H9 (cell line): ENCODE results near the gene TRMT2A. TPM values are rescaled to one million over a fixed set of nuclear protein-coding genes. Genes with fewer than 3 reads are reported as not detected.

Experiments
- DNase-seq: peaks from one replicate; pipeline ENCODE4 v3.0.0-alpha.2; 2017
- H2AFZ ChIP-seq: one replicate; pipeline ENCODE4 v1.6.1; 2013; ENCODE audit warnings: mild to moderate bottlenecking, low read length, control low read depth, moderate library complexity
- H2AK5ac ChIP-seq: 2 replicates; pipeline ENCODE4 v1.6.1; 2013; ENCODE audit warnings: low read length, control low read depth, mixed read lengths; ENCODE audit not compliant: insufficient read length
- H2BK120ac ChIP-seq: one replicate; pipeline ENCODE4 v1.6.1; 2013; ENCODE audit warnings: low read depth, mild to moderate bottlenecking, low read length, control low read depth, inconsistent platforms; ENCODE audit not compliant: poor library complexity, severe bottlenecking
- H2BK12ac ChIP-seq: 2 replicates; pipeline ENCODE4 v1.6.1; 2013; ENCODE audit warnings: low read length, control low read depth, mixed read lengths, low read depth; ENCODE audit not compliant: insufficient read length
- H2BK15ac ChIP-seq: 2 replicates; pipeline ENCODE4 v1.6.1; 2013; ENCODE audit warnings: low read depth, low read length, control low read depth
- H2BK20ac ChIP-seq: one replicate; pipeline ENCODE4 v1.6.1; 2013; ENCODE audit warnings: low read depth, mild to moderate bottlenecking, low read length, control low read depth, inconsistent platforms; ENCODE audit not compliant: poor library complexity, severe bottlenecking
- H2BK5ac ChIP-seq: 2 replicates; pipeline ENCODE4 v1.6.1; 2013; ENCODE audit warnings: low read length, control low read depth, mixed read lengths; ENCODE audit not compliant: insufficient read length
- H3K14ac ChIP-seq: 2 replicates; pipeline ENCODE4 v1.6.1; 2013; ENCODE audit warnings: low read length, control low read depth; ENCODE audit not compliant: insufficient read depth
- H3K18ac ChIP-seq: 2 replicates; pipeline ENCODE4 v1.6.1; 2013; ENCODE audit warnings: low read depth, mild to moderate bottlenecking, mixed read lengths, low read length, control low read depth; ENCODE audit not compliant: insufficient read length
- H3K23ac ChIP-seq: 2 replicates; pipeline ENCODE4 v1.6.1; 2013; ENCODE audit warnings: low read length, control low read depth, mixed read lengths, low read depth; ENCODE audit not compliant: insufficient read length
- H3K23me2 ChIP-seq: 2 replicates; pipeline ENCODE4 v1.6.1; 2013; ENCODE audit warnings: low read depth, mild to moderate bottlenecking, mixed read lengths, low read length, control low read depth; ENCODE audit not compliant: insufficient read length, poor library complexity, severe bottlenecking
- H3K27ac ChIP-seq: 2 replicates; pipeline ENCODE4 v1.5.1; 2013; ENCODE audit warnings: low read length, control low read depth, mixed read lengths, low read depth; ENCODE audit not compliant: insufficient read length
- H3K27me3 ChIP-seq: 2 replicates; pipeline ENCODE4 v1.6.1; 2013; ENCODE audit warnings: low read length, control low read depth, inconsistent platforms; ENCODE audit not compliant: insufficient read depth
- H3K4ac ChIP-seq: 2 replicates; pipeline ENCODE4 v1.6.1; 2013; ENCODE audit warnings: low read depth, mild to moderate bottlenecking, control low read depth, inconsistent platforms, low read length, moderate library complexity
- H3K4me1 ChIP-seq: 2 replicates; pipeline ENCODE4 v1.6.1; 2013; ENCODE audit warnings: low read length, control low read depth, inconsistent platforms; ENCODE audit not compliant: insufficient read depth
- H3K4me2 ChIP-seq: 2 replicates; pipeline ENCODE4 v1.6.1; 2013; ENCODE audit warnings: low read length, control low read depth, mixed read lengths; ENCODE audit not compliant: insufficient read length, insufficient read depth
- H3K56ac ChIP-seq: 2 replicates; pipeline ENCODE4 v1.6.1; 2013; ENCODE audit warnings: low read depth, mild to moderate bottlenecking, mixed read lengths, low read length, control low read depth; ENCODE audit not compliant: insufficient read length
- H3K79me1 ChIP-seq: 2 replicates; pipeline ENCODE4 v1.6.1; 2013; ENCODE audit warnings: low read depth, mild to moderate bottlenecking, moderate library complexity, low read length, control low read depth, inconsistent platforms; ENCODE audit not compliant: insufficient read depth, poor library complexity, severe bottlenecking
- H3K79me2 ChIP-seq: 2 replicates; pipeline ENCODE4 v1.6.1; 2013; ENCODE audit warnings: low read length, control low read depth, inconsistent platforms; ENCODE audit not compliant: insufficient read depth
- H3K9ac ChIP-seq: 2 replicates; pipeline ENCODE4 v1.6.1; 2013; ENCODE audit warnings: low read length, control low read depth, mixed read lengths; ENCODE audit not compliant: insufficient read length; ENCODE audit errors: extremely low read depth
- H3K9me3 ChIP-seq: one replicate; pipeline ENCODE4 v1.6.1; 2013; ENCODE audit warnings: low read depth, low read length, inconsistent platforms; ENCODE audit not compliant: control insufficient read depth
- H3T11ph ChIP-seq: one replicate; pipeline ENCODE4 v1.6.1; 2013; ENCODE audit warnings: mild to moderate bottlenecking, low read length, control low read depth, inconsistent platforms
- H4K20me1 ChIP-seq: one replicate; pipeline ENCODE4 v1.6.1; 2013; ENCODE audit not compliant: control insufficient read depth, insufficient read length, insufficient read depth
- H4K5ac ChIP-seq: 2 replicates; pipeline ENCODE4 v1.6.1; 2013; ENCODE audit warnings: low read depth, mild to moderate bottlenecking, mixed read lengths, low read length, control low read depth; ENCODE audit not compliant: insufficient read length
- H4K8ac ChIP-seq: replicated peaks from 2 replicates; pipeline ENCODE4 v1.6.1; 2013; ENCODE audit warnings: low read length, control low read depth, mixed read lengths, low read depth; ENCODE audit not compliant: insufficient read length
- H4K91ac ChIP-seq: 2 replicates; pipeline ENCODE4 v1.6.1; 2013; ENCODE audit warnings: low read depth, mild to moderate bottlenecking, moderate library complexity, mixed read lengths, low read length, control low read depth; ENCODE audit not compliant: insufficient read length
- H3K27ac Mint-ChIP-seq, 3 experiments: 2 replicates in 2 of 3; 3 replicates in 1 of 3; pipeline ENCODE4 v1.8.0; 2020 to 2021; ENCODE audit warnings: mixed read lengths in 3 of 3, mild to moderate bottlenecking in 1 of 3, moderate library complexity in 1 of 3
- H3K27me3 Mint-ChIP-seq: 2 replicates; pipeline ENCODE4 v1.8.0; 2021; ENCODE audit warnings: low read depth, mild to moderate bottlenecking, moderate library complexity, mixed read lengths
- H3K36me3 Mint-ChIP-seq, 3 experiments: 2 replicates in 2 of 3; 3 replicates in 1 of 3; pipeline ENCODE4 v1.8.0; 2020 to 2021; ENCODE audit warnings: low read depth in 3 of 3, mixed read lengths in 3 of 3; ENCODE audit not compliant: insufficient read depth in 1 of 3
- H3K4me1 Mint-ChIP-seq, 2 experiments: 2 replicates each; pipeline ENCODE4 v1.8.0; 2020; ENCODE audit warnings: mixed read lengths in 2 of 2
- H3K4me3 Mint-ChIP-seq, 2 experiments: 2 replicates in 1 of 2; 3 replicates in 1 of 2; pipeline ENCODE4 v1.8.0; 2020 to 2021; ENCODE audit warnings: mild to moderate bottlenecking in 2 of 2, mixed read lengths in 2 of 2, moderate library complexity in 1 of 2
- H3K9me3 Mint-ChIP-seq, 2 experiments: 2 replicates in 1 of 2; 3 replicates in 1 of 2; pipeline ENCODE4 v1.8.0; 2020; ENCODE audit warnings: mild to moderate bottlenecking in 2 of 2, mixed read lengths in 2 of 2, moderate library complexity in 1 of 2
- WGBS: extraction: QIAGEN DNeasy Blood & Tissue Kit; methylation state at CpG from one replicate; pipeline ENCODE4 v1.1.7; 2013; ENCODE audit warnings: missing lambda C conversion rate, low lambda C conversion rate, mixed read lengths; ENCODE audit not compliant: insufficient read length; ENCODE audit errors: extremely low coverage; 5-methylcytosine and 5-hydroxymethylcytosine counted together
- total RNA-seq: library from RNA; stranded (reverse); gene quantifications from 2 replicates; pipeline ENCODE4 v1.2.1, GENCODE V29; 2021
- TF ChIP-seq, protein P1 (sequence below): fragments of 200-600 bp; sonication (generic); conservative IDR thresholded peaks from 3 replicates; pipeline ENCODE4 v1.8.0; 2021; ENCODE audit warnings: antibody characterized with exemption, mild to moderate bottlenecking

The TRMT2A gene
- total RNA-seq, 1 experiment from 2014 or later = 58.2 TPM

DNA sequence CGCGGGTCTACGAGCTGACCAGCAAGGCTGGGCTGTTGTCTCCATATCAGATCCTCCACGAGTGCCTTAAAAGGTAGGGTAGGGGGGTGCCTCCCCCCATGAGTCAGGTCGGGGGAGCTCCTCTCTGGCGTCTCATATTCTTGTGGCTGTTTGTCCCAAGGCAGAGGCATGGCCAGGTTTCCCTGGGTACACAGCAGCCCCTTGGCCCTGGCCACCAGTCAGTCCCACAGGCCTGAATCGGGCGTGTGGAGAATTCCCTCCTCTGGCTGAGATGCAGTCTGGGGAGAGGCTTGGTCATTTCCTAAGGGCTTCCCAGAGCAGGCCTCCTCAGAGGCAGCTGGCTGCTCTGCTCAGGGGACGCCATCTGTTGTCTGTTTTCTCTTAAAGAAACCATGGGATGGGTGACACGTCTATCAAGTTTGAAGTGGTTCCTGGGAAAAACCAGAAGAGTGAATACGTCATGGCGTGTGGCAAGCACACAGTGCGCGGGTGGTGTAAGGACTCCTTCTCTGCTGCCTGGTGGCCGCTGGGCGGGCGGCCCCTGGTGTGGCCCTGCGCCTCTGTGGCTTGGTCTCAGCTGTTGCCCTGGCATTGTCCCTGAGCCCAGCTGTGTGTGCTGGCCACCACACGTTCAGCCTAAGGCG is 10.7 kb downstream of the TRMT2A start:
- Histone ChIP-seq H2BK20ac (no peak overlapping the region), H2BK5ac (no peak overlapping the region), H3K4ac (no peak overlapping the region), H2BK120ac (no peak overlapping the region), H3K4me1 (no peaks in the 10 kb centered on the region), H3K14ac (no peak overlapping the region; the same call in 1 of the 2 replicates), H3K56ac (no peak overlapping the region), H4K8ac (no peak overlapping the region), H2AFZ (no peak overlapping the region), H3K79me1 (no peaks in the 10 kb centered on the region), H4K91ac (no peak overlapping the region), H2AK5ac (no peak overlapping the region), H3K23me2 (no peaks in the 10 kb centered on the region), H3K9ac (no peak overlapping the region), H2BK15ac (no peak overlapping the region), H3K27ac (no peak overlapping the region), H4K20me1 (no peaks in the 10 kb centered on the region), H3K4me2 (no peak overlapping the region), H4K5ac (no peak overlapping the region), H2BK12ac (no peak overlapping the region), H3K9me3 (no peaks in the 10 kb centered on the region), H3K79me2 (0 out of 2 replicates have a peak, but pooled peaks cover 2% of the 10 kb centered on the region), H3K18ac (no peak overlapping the region), H3K23ac (no peak overlapping the region), H3T11ph (no peak overlapping the region), H3K27me3 (no peaks in the 10 kb centered on the region; the same call in 1 of the 2 replicates)
- no peak overlapping the region for H3K4me3 Mint-ChIP-seq
- no peaks in the 10 kb centered on the region; a peak in 2 of 4 replicates for H3K4me1 Mint-ChIP-seq
- peaks cover 30 to 92% (median 81%) of the 10 kb centered on the region in 3 experiments; a peak in 6 of 7 replicates for H3K36me3 Mint-ChIP-seq
- WGBS = no CpG with 5 or more reads among the region's 20 CpGs
- H3K9me3 Mint-ChIP-seq = no peaks in the 10 kb centered on the region
- H3K27me3 Mint-ChIP-seq = no peaks in the 10 kb centered on the region; the same call in 1 of the 2 replicates
- H3K27ac Mint-ChIP-seq = no peak overlapping the region
- DNase-seq = no peak
- TF ChIP-seq, protein P1, sequence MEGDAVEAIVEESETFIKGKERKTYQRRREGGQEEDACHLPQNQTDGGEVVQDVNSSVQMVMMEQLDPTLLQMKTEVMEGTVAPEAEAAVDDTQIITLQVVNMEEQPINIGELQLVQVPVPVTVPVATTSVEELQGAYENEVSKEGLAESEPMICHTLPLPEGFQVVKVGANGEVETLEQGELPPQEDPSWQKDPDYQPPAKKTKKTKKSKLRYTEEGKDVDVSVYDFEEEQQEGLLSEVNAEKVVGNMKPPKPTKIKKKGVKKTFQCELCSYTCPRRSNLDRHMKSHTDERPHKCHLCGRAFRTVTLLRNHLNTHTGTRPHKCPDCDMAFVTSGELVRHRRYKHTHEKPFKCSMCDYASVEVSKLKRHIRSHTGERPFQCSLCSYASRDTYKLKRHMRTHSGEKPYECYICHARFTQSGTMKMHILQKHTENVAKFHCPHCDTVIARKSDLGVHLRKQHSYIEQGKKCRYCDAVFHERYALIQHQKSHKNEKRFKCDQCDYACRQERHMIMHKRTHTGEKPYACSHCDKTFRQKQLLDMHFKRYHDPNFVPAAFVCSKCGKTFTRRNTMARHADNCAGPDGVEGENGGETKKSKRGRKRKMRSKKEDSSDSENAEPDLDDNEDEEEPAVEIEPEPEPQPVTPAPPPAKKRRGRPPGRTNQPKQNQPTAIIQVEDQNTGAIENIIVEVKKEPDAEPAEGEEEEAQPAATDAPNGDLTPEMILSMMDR = no peak
